ENCODE data around the gene ABCE1. TPM values are rescaled to one million over a fixed set of nuclear protein-coding genes. Genes with fewer than 3 reads are reported as not detected.

Gene ABCE1
- total RNA-seq, 4 donors from 2014 or later, result 42.9 to 79.3 (median 62.5) TPM

DNA sequence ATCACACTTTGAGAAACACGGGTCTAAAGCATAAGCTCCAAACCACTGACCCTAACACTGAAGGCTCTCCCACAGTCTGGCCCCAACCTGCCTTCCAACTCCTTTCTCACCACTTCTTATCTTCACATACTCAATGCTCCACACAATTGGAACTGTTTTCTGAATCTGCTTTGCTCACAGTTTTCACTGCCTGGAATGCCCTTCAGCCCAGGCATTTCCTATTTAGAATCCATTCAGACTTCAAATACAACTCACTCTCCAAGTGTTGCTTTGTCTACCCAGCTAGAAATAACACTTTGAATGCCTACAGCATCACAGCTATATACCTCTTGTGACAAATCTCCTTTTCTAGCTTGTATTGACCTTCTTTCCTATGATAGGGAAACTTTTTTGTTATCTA lies 72.1 kb downstream of the ABCE1 start:
- TF ChIP-seq, protein P1, sequence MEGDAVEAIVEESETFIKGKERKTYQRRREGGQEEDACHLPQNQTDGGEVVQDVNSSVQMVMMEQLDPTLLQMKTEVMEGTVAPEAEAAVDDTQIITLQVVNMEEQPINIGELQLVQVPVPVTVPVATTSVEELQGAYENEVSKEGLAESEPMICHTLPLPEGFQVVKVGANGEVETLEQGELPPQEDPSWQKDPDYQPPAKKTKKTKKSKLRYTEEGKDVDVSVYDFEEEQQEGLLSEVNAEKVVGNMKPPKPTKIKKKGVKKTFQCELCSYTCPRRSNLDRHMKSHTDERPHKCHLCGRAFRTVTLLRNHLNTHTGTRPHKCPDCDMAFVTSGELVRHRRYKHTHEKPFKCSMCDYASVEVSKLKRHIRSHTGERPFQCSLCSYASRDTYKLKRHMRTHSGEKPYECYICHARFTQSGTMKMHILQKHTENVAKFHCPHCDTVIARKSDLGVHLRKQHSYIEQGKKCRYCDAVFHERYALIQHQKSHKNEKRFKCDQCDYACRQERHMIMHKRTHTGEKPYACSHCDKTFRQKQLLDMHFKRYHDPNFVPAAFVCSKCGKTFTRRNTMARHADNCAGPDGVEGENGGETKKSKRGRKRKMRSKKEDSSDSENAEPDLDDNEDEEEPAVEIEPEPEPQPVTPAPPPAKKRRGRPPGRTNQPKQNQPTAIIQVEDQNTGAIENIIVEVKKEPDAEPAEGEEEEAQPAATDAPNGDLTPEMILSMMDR (IDR thresholded peaks at IDR 0.05 in 4 of 5, conservative IDR thresholded peaks at IDR 0.05 in 1 of 5), result no peak
- no peak for TF ChIP-seq POLR2A (IDR thresholded peaks at IDR 0.05)
- DNase-seq, result no peak
- H3K36me3 ChIP-seq, result peaks cover 0 to 24% of the 10 kb centered on the region in 2 donors

DNA sequence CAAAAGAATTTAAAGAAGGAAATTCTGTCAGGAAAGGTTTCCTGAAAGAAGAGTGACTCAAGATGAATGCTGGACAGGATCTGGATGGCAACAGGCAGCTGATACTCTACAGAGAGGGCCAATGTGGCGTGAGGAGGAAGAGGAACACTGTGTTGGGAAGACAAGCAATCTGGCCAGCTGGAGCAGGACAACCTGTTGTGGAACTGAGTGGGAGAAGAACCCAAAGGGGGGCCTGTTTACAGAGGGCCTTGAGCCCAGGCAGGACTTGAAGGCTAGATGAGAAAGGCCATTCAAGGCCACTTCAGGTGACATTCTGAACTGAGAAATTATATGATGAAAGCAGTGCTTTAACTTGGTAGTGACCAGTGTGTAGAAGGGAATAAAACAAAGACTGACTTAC lies 73.8 kb downstream of the ABCE1 start:
- no peaks in the 10 kb centered on the region for H3K27me3 ChIP-seq
- peak; percentile 37 to 66 for ATAC-seq
- peak overlapping the region; percentile 37 to 99 (median 66) for H3K27ac ChIP-seq
- no peak for DNase-seq
- no peak overlapping the region for H3K4me3 ChIP-seq
- in situ Hi-C loops (cut with MboI; ENCODE audit: low sequenced_read_pairs in 4 of 4), result no loop called here
- H3K9me3 ChIP-seq, result no peaks in the 10 kb centered on the region
- intact Hi-C loops (cut with DNase I; ENCODE audit: low total_unique reads), result loop anchor here (10.0 kb wide), 2 partner anchors 623 to 1987 kb away; partner anchors contain the start of gene USP38
- TF ChIP-seq POLR2A (IDR thresholded peaks at IDR 0.05), result no peak
- TF ChIP-seq, protein P1 (IDR thresholded peaks at IDR 0.05 in 4 of 5, conservative IDR thresholded peaks at IDR 0.05 in 1 of 5), result no peak
- peaks cover 40 to 50% of the 10 kb centered on the region in 2 donors for H3K4me1 ChIP-seq
- peaks cover 0 to 23% of the 10 kb centered on the region in 2 donors for H3K36me3 ChIP-seq

More for the DNA sequence above, 72.1 kb downstream of the ABCE1 start:
- intact Hi-C loops (cut with DNase I; ENCODE audit: low total_unique reads) (loop anchor here (10.0 kb wide), 2 partner anchors 625 to 1985 kb away; partner anchors contain the start of gene USP38), in situ Hi-C loops (cut with MboI; ENCODE audit: low sequenced_read_pairs in 4 of 4) (no loop called here)
- Histone ChIP-seq H3K27me3 (no peaks in the 10 kb centered on the region), H3K4me3 (no peak overlapping the region), H3K9me3 (no peaks in the 10 kb centered on the region), H3K4me1 (peaks cover 23 to 33% of the 10 kb centered on the region in 2 donors), H3K27ac (peak overlapping the region in 2 of 4 donors; percentile 28 to 71)
- ATAC-seq, result no peak

DNA sequence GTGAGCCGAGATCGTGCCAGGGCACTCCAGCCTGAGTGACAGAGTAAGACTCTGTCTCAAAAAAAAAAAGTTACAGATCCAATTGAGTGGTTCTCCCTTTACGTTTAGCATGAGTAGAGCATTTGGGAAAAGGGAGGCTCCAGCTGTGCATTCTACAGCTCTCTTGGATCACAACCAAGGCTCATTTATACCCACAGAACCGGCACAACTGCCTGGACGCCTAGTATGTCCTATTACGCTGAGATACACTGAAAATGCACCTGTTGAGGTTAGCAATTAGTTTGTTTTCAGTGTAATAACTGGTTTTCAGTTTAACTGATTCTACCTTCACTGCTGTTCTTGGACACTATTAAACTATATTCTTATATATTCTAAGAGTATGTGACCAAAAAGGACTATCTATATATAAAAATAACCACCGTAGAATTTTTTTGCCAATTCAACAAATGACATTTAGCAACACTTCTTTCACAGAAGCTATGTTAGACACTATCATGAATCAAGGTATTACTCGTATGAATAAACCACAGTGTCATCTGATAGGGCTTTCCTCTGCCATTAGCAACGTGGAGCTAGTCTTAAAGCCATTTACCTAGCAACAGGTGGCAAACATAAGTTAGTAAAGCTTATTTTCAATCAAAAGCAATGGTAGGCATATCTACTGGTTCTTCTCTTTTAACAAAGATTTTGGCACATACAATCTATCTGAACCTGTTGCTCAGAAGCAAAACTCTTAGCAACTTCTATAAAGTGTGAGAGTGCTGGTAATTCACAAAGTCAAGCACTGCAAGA lies 78.7 kb downstream of the ABCE1 start:
- Histone ChIP-seq H3K4me1 (peaks cover 44 to 51% of the 10 kb centered on the region in 2 donors), H3K27ac (peak overlapping the region; percentile 97 to 99 (median 98)), H3K36me3 (peaks cover 0 to 3% of the 10 kb centered on the region in 2 donors), H3K4me3 (peak overlapping the region; percentile 63 to 95 (median 87)), H3K27me3 (no peaks in the 10 kb centered on the region), H3K9me3 (no peaks in the 10 kb centered on the region)
- TF ChIP-seq, protein P1 (IDR thresholded peaks at IDR 0.05 in 4 of 5, conservative IDR thresholded peaks at IDR 0.05 in 1 of 5), result no peak
- TF ChIP-seq POLR2A (IDR thresholded peaks at IDR 0.05), result no peak
- DNase-seq (no peak), ATAC-seq (no peak)
- in situ Hi-C loops (cut with MboI; ENCODE audit: low sequenced_read_pairs in 4 of 4), result no loop called here
- intact Hi-C loops (cut with DNase I; ENCODE audit: low total_unique reads), result loop anchor here (1.0 to 10.0 kb wide), 3 partner anchors 305 to 1992 kb away; partner anchors contain the start of gene USP38

DNA sequence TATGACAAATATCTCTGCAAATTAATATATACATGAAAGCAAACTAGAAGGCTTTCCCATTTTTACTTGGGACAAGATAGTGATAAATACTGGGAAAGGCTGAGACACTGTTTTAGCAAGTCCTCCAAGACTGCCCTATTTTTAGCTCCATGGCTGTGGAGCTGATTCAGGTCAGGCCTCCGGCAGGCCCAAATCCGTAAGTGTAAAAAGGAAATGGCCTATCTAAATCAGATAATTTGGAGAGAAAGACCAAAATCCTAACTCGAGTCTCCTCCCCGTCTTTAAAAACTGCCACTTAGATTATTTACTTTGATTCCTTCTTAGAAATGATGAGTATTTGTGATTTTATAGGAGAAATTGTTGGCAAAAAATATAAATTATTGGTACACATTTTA lies 79.4 kb downstream of the ABCE1 start:
- intact Hi-C loops (cut with DNase I; ENCODE audit: low total_unique reads), result loop anchor here (1.0 to 10.0 kb wide), 3 partner anchors 305 to 1993 kb away; partner anchors contain the start of gene USP38
- no peak for TF ChIP-seq POLR2A (IDR thresholded peaks at IDR 0.05)
- TF ChIP-seq, protein P1 (IDR thresholded peaks at IDR 0.05 in 4 of 5, conservative IDR thresholded peaks at IDR 0.05 in 1 of 5), result no peak
- H3K36me3 ChIP-seq, result peaks cover 0 to 3% of the 10 kb centered on the region in 2 donors
- no peaks in the 10 kb centered on the region for H3K27me3 ChIP-seq
- peak; percentile 32 to 45 for DNase-seq
- H3K4me3 ChIP-seq, result peak overlapping the region; percentile 63 to 95 (median 87)
- H3K27ac ChIP-seq, result peak overlapping the region; percentile 97 to 99 (median 98)
- in situ Hi-C loops (cut with MboI; ENCODE audit: low sequenced_read_pairs in 4 of 4), result no loop called here
- peak; percentile 19 to 28 for ATAC-seq
- peaks cover 38 to 50% of the 10 kb centered on the region in 2 donors for H3K4me1 ChIP-seq
- no peaks in the 10 kb centered on the region for H3K9me3 ChIP-seq

Measured in gastrocnemius medialis (tissue), 4 donors.